Neural cell (in vitro differentiated cells): ENCODE results near the gene SPIB. TPM values are rescaled to one million over a fixed set of nuclear protein-coding genes. Genes with fewer than 3 reads are reported as not detected.

Source experiments
- H2AFZ ChIP-seq: fragments of 200-600, 300-800 bp; sonication (generic), shearing (Covaris generic); 2 replicates; pipeline ENCODE4 v1.6.0; 2014; ENCODE audit warnings: low read depth, mild to moderate bottlenecking, antibody characterized with exemption, low read length, moderate library complexity
- H3F3A ChIP-seq: fragments of 200-600 bp; shearing (Covaris generic); 2 replicates; pipeline ENCODE4 v1.6.1; 2016; ENCODE audit warnings: mild to moderate bottlenecking, moderate library complexity, mixed read lengths, antibody characterized with exemption, low read length; ENCODE audit not compliant: insufficient read depth, poor library complexity, severe bottlenecking
- H3K27ac ChIP-seq: fragments of 200-600, 300-800 bp; sonication (generic), shearing (Covaris generic); 2 replicates; pipeline ENCODE4 v1.5.1; 2014; ENCODE audit warnings: mild to moderate bottlenecking, low read length, moderate library complexity
- H3K27me3 ChIP-seq: fragments of 300-800, 200-600 bp; sonication (generic), shearing (Covaris generic); 2 replicates; pipeline ENCODE4 v1.6.0; 2014; ENCODE audit warnings: mild to moderate bottlenecking, low read depth, low read length, moderate library complexity; ENCODE audit not compliant: insufficient read depth
- H3K36me3 ChIP-seq: fragments of 300-800, 200-600 bp; sonication (generic), shearing (Covaris generic); 2 replicates; pipeline ENCODE4 v1.5.1; 2014; ENCODE audit warnings: mild to moderate bottlenecking, antibody characterized with exemption, low read length, moderate library complexity; ENCODE audit not compliant: insufficient read depth
- H3K4me2 ChIP-seq: fragments of 300-800, 200-600 bp; sonication (generic), shearing (Covaris generic); 2 replicates; pipeline ENCODE4 v1.6.0; 2014; ENCODE audit warnings: mild to moderate bottlenecking, low read length
- H3K4me3 ChIP-seq: fragments of 300-800, 200-600 bp; sonication (generic), shearing (Covaris generic); 2 replicates; pipeline ENCODE4 v1.5.1; 2014; ENCODE audit warnings: mild to moderate bottlenecking, low read length, moderate library complexity
- H3K79me2 ChIP-seq: fragments of 200-600 bp; shearing (Covaris generic); replicated peaks from 2 replicates; pipeline ENCODE4 v1.6.0; 2014; ENCODE audit warnings: mild to moderate bottlenecking, low read length, moderate library complexity; ENCODE audit not compliant: insufficient read depth
- H3K9ac ChIP-seq: fragments of 300-800, 200-600 bp; sonication (generic), shearing (Covaris generic); 2 replicates; pipeline ENCODE4 v1.6.1; 2016; ENCODE audit warnings: mild to moderate bottlenecking, low read length, mixed read lengths
- H3K9me2 ChIP-seq: fragments of 200-600 bp; shearing (Covaris generic); 2 replicates; pipeline ENCODE4 v1.6.1; 2016; ENCODE audit warnings: mild to moderate bottlenecking, low read length, mixed read lengths; ENCODE audit not compliant: insufficient read depth
- H3K9me3 ChIP-seq: fragments of 200-600, 300-800 bp; sonication (generic), shearing (Covaris generic); 2 replicates; pipeline ENCODE4 v1.6.1; 2016; ENCODE audit warnings: mild to moderate bottlenecking, mixed run types, low read length, moderate library complexity, mixed read lengths
- H4K20me1 ChIP-seq: fragments of 200-600 bp; shearing (Covaris generic); 2 replicates; pipeline ENCODE4 v1.6.1; 2016; ENCODE audit warnings: mild to moderate bottlenecking, mixed run types; ENCODE audit not compliant: insufficient read depth
- CTCF ChIP-seq: fragments of 450-650 bp; IDR thresholded peaks from 2 replicates; pipeline ENCODE4 v1.5.1; 2014; ENCODE audit warnings: antibody characterized with exemption, mild to moderate bottlenecking, moderate library complexity; ENCODE audit not compliant: poor library complexity, severe bottlenecking
- EP300 ChIP-seq: fragments of 450-650 bp; conservative IDR thresholded peaks from 2 replicates; pipeline ENCODE4 v1.6.1; 2014; ENCODE audit warnings: antibody characterized with exemption, mild to moderate bottlenecking, moderate library complexity; ENCODE audit not compliant: poor library complexity, severe bottlenecking
- EZH2 ChIP-seq: fragments of 200-600, 300-800 bp; shearing (Covaris generic), sonication (generic); IDR thresholded peaks from 2 replicates; pipeline ENCODE4 v1.6.1; 2014; ENCODE audit warnings: antibody characterized with exemption, low read length, borderline replicate concordance, mild to moderate bottlenecking; ENCODE audit not compliant: insufficient read depth, poor library complexity, severe bottlenecking
- MXI1 ChIP-seq: fragments of 450-650 bp; conservative IDR thresholded peaks from 2 replicates; pipeline ENCODE4 v1.6.1; 2014; ENCODE audit warnings: antibody characterized with exemption, mild to moderate bottlenecking; ENCODE audit not compliant: poor library complexity, severe bottlenecking
- POLR2AphosphoS5 ChIP-seq: IDR thresholded peaks from 2 replicates; pipeline ENCODE4 v1.6.1; 2012
- RAD21 ChIP-seq: fragments of 450-650 bp; conservative IDR thresholded peaks from 2 replicates; pipeline ENCODE4 v1.6.1; 2014; ENCODE audit warnings: antibody characterized with exemption, mild to moderate bottlenecking, moderate library complexity
- SMC3 ChIP-seq: fragments of 450-650 bp; conservative IDR thresholded peaks from 2 replicates; pipeline ENCODE4 v1.6.1; 2014; ENCODE audit warnings: antibody characterized with exemption, mild to moderate bottlenecking, moderate library complexity; ENCODE audit not compliant: poor library complexity
- TAF1 ChIP-seq: IDR thresholded peaks from 2 replicates; pipeline ENCODE4 v1.6.1; 2012; ENCODE audit warnings: low read depth
- polyA plus RNA-seq: library from polyadenylated mRNA; depleted of rRNA; stranded (reverse); fragments of >200 nt; gene quantifications from 2 replicates; pipeline ENCODE4 v1.2.3, GENCODE V29; 2014
- TF ChIP-seq, protein P1 (sequence below): IDR thresholded peaks from 2 replicates; pipeline ENCODE4 v1.6.1; 2012; ENCODE audit warnings: borderline replicate concordance

Gene SPIB
- polyA plus RNA-seq, 1 donor from 2014 or later: not detected

DNA sequence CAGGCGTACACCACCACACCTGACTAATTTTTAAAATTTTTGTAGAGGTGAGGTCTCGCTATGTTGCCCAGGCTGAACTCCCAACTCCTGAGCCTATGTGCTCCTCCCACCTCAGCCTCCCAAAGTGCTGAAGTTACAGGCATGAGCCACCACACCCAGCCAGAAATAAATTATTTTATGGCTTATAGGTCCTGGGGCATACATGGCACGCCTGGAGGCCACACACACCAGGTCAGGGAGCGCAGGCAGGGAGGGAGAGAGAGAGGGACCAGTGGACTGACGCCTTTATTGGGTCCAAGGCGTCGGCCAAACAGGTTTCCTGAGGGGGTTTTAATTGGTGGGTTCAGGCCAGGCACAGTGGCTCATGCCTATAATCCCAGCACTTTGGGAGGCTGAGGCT is 6.8 kb downstream of the SPIB start:
- H3F3A ChIP-seq: no peaks in the 10 kb centered on the region
- no peak overlapping the region for H3K4me2 ChIP-seq
- no peak overlapping the region for H3K9ac ChIP-seq
- no peaks in the 10 kb centered on the region for H4K20me1 ChIP-seq
- no peaks in the 10 kb centered on the region for H3K27me3 ChIP-seq
- no peaks in the 10 kb centered on the region for H3K9me2 ChIP-seq
- no peaks in the 10 kb centered on the region for H3K36me3 ChIP-seq
- no peak overlapping the region for H3K27ac ChIP-seq
- no peak overlapping the region for H3K4me3 ChIP-seq
- no peaks in the 10 kb centered on the region for H3K79me2 ChIP-seq
- no peaks in the 10 kb centered on the region for H3K9me3 ChIP-seq
- no peak overlapping the region for H2AFZ ChIP-seq
- TF ChIP-seq TAF1 (no peak), POLR2AphosphoS5 (no peak), EZH2 (no peak), CTCF (no peak)
- TF ChIP-seq, protein P1, sequence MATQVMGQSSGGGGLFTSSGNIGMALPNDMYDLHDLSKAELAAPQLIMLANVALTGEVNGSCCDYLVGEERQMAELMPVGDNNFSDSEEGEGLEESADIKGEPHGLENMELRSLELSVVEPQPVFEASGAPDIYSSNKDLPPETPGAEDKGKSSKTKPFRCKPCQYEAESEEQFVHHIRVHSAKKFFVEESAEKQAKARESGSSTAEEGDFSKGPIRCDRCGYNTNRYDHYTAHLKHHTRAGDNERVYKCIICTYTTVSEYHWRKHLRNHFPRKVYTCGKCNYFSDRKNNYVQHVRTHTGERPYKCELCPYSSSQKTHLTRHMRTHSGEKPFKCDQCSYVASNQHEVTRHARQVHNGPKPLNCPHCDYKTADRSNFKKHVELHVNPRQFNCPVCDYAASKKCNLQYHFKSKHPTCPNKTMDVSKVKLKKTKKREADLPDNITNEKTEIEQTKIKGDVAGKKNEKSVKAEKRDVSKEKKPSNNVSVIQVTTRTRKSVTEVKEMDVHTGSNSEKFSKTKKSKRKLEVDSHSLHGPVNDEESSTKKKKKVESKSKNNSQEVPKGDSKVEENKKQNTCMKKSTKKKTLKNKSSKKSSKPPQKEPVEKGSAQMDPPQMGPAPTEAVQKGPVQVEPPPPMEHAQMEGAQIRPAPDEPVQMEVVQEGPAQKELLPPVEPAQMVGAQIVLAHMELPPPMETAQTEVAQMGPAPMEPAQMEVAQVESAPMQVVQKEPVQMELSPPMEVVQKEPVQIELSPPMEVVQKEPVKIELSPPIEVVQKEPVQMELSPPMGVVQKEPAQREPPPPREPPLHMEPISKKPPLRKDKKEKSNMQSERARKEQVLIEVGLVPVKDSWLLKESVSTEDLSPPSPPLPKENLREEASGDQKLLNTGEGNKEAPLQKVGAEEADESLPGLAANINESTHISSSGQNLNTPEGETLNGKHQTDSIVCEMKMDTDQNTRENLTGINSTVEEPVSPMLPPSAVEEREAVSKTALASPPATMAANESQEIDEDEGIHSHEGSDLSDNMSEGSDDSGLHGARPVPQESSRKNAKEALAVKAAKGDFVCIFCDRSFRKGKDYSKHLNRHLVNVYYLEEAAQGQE: no peak

- H3F3A ChIP-seq: no peaks in the 10 kb centered on the region
- H3K79me2 ChIP-seq: no peaks in the 10 kb centered on the region
- no peaks in the 10 kb centered on the region for H4K20me1 ChIP-seq
- TF ChIP-seq EP300 (no peak), CTCF (no peak), EZH2 (no peak), MXI1 (no peak), SMC3 (no peak), RAD21 (no peak), TAF1 (no peak), POLR2AphosphoS5 (no peak)
- TF ChIP-seq, protein P1: no peak
- no peak overlapping the region for H3K9ac ChIP-seq
- no peak overlapping the region for H3K27ac ChIP-seq
- no peaks in the 10 kb centered on the region for H3K9me2 ChIP-seq
- H3K27me3 ChIP-seq: peaks cover 3% of the 10 kb centered on the region
- no peaks in the 10 kb centered on the region for H3K36me3 ChIP-seq
- H3K4me2 ChIP-seq: no peak overlapping the region
- H3K4me3 ChIP-seq: peak overlapping the region; percentile 23
- H2AFZ ChIP-seq: no peak overlapping the region
- H3K9me3 ChIP-seq: no peaks in the 10 kb centered on the region
These were observed 8.7 kb downstream of the SPIB start for GRCh38 chr19:50427318-50427925.
